Left lung (tissue), 14 donors: ENCODE data around the gene PSMG1. TPM values are rescaled to one million over a fixed set of nuclear protein-coding genes. Genes with fewer than 3 reads are reported as not detected.

Source experiments
- ATAC-seq: fragments of 200-7000 bp; cut with Tn5 transposase; one replicate; pipeline ENCODE4 v1.9.1; 2020; ENCODE audit warnings: moderate library complexity
- DNase-seq, 4 donors: peaks; one replicate each; pipeline ENCODE4 v3.0.0-alpha.2; 2013 to 2020
- H3K27ac ChIP-seq, 2 donors: fragments of 200-600 bp; sonication (generic) in 1 of 2; one replicate each; pipeline versions ENCODE4 v1.5.0 to v1.8.0; 2020 to 2021
- H3K27me3 ChIP-seq, 2 donors: fragments of 200-600 bp; sonication (generic) in 1 of 2; one replicate each; pipeline versions ENCODE4 v1.5.0 to v1.8.0; 2020 to 2021
- H3K36me3 ChIP-seq, 2 donors: fragments of 200-600 bp; sonication (generic) in 1 of 2; one replicate each; pipeline versions ENCODE4 v1.5.0 to v1.8.0; 2020 to 2021
- H3K4me1 ChIP-seq, 2 donors: fragments of 200-600 bp; one replicate each; pipeline ENCODE4 v1.8.0; 2021
- H3K4me3 ChIP-seq, 2 donors: fragments of 200-600 bp; sonication (generic) in 1 of 2; one replicate each; pipeline versions ENCODE4 v1.5.0 to v1.8.0; 2020 to 2021; ENCODE audit warnings: mild to moderate bottlenecking in 1 of 2
- H3K9me3 ChIP-seq, 2 donors: fragments of 200-600 bp; sonication (generic) in 1 of 2; one replicate each; pipeline versions ENCODE4 v1.5.0 to v1.8.0; 2020 to 2021
- CTCF ChIP-seq, 2 donors: fragments of 200-600 bp; sonication (generic) in 1 of 2; IDR thresholded peaks; one replicate each; pipeline versions ENCODE4 v1.5.0 to v1.8.0; 2021; ENCODE audit warnings: antibody characterized with exemption in 2 of 2
- intact Hi-C, 2 donors: fragments of 100-400 bp; cut with DNase I; formaldehyde crosslinking; loops; one replicate each; pipeline versions ENCODE4 v1.11.2 to v1.14.2; 2022
- long read RNA-seq, 12 donors: library from polyadenylated mRNA in 2 of 12; unstranded in 2 of 12; transcript quantifications; one replicate each; pipeline ENCODE4 v2.0.0 and lab custom pipeline, GENCODE V29; 2019 to 2026
- polyA plus RNA-seq, 6 donors: library from polyadenylated mRNA; unstranded; fragments of 120-200 nt; gene quantifications; one replicate each; pipeline ENCODE4 v1.2.1, GENCODE V29; 2013; ENCODE audit not compliant: insufficient read length in 6 of 6
- total RNA-seq, 2 donors: library from RNA; stranded (reverse); fragmentation: NEBNext Ultra II Directional; extraction: Animal tissue kit (Norgen Biotek cat#: 25700); gene quantifications; one replicate each; pipeline ENCODE4 v1.2.1, GENCODE V29; 2021
- donor health status: DM: no; HTN: yes; CAD: no.
- donor health status: DM: no; HTN: no; CAD: no.

The PSMG1 gene, protein sequence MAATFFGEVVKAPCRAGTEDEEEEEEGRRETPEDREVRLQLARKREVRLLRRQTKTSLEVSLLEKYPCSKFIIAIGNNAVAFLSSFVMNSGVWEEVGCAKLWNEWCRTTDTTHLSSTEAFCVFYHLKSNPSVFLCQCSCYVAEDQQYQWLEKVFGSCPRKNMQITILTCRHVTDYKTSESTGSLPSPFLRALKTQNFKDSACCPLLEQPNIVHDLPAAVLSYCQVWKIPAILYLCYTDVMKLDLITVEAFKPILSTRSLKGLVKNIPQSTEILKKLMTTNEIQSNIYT
- total RNA-seq = 10 to 100 TPM; 32.4 to 41.3 TPM
- 10 to 100 TPM; 32.0 to 40.7 (median 35.3) TPM for polyA plus RNA-seq
- long read RNA-seq, donor 1, transcript PSMG1-201 (7 exons, 2,154 nt) = major isoform, 11 of 11 reads
- long read RNA-seq, donor 1, partial matches to known transcripts = 0 of 11 reads
- long read RNA-seq, donor 1, other reads (novel, unspliced or antisense) = 0 of 11 reads
- long read RNA-seq, donor 2, transcript PSMG1-201 (7 exons, 2,154 nt) = major isoform, 9 of 15 reads
- long read RNA-seq, donor 2, partial matches to known transcripts = 0 of 15 reads
- long read RNA-seq, donor 2, other reads (novel, unspliced or antisense) = 0 of 15 reads
- long read RNA-seq, donor 3, transcript PSMG1-201 (7 exons, 2,154 nt) = major isoform, 16 of 18 reads
- long read RNA-seq, donor 3, partial matches to known transcripts = 0 of 18 reads
- long read RNA-seq, donor 3, other reads (novel, unspliced or antisense) = 0 of 18 reads
- long read RNA-seq, donor 4, transcript PSMG1-201 (7 exons, 2,154 nt) = major isoform, 18 of 22 reads
- long read RNA-seq, donor 4, partial matches to known transcripts = 1 of 22 reads
- long read RNA-seq, donor 4, other reads (novel, unspliced or antisense) = 2 of 22 reads
- long read RNA-seq, donor 5, transcript PSMG1-201 (7 exons, 2,154 nt) = major isoform, 10 of 11 reads
- long read RNA-seq, donor 5, partial matches to known transcripts = 0 of 11 reads
- long read RNA-seq, donor 5, other reads (novel, unspliced or antisense) = 0 of 11 reads
- long read RNA-seq, donor 6, transcript PSMG1-201 (7 exons, 2,154 nt) = major isoform, 7 of 8 reads
- long read RNA-seq, donor 6, partial matches to known transcripts = 0 of 8 reads
- long read RNA-seq, donor 6, other reads (novel, unspliced or antisense) = 0 of 8 reads
- long read RNA-seq, donor 7, transcript PSMG1-201 (7 exons, 2,154 nt) = major isoform, 8 of 9 reads
- long read RNA-seq, donor 7, partial matches to known transcripts = 0 of 9 reads
- long read RNA-seq, donor 7, other reads (novel, unspliced or antisense) = 0 of 9 reads
- long read RNA-seq, donor 8, transcript PSMG1-201 (7 exons, 2,154 nt) = major isoform, 11 of 13 reads
- long read RNA-seq, donor 8, partial matches to known transcripts = 0 of 13 reads
- long read RNA-seq, donor 8, other reads (novel, unspliced or antisense) = 0 of 13 reads
- long read RNA-seq, donor 9 = 0 reads
- long read RNA-seq, donor 10, transcript PSMG1-201 (7 exons, 2,154 nt) = major isoform, 19 of 20 reads
- long read RNA-seq, donor 10, partial matches to known transcripts = 0 of 20 reads
- long read RNA-seq, donor 10, other reads (novel, unspliced or antisense) = 0 of 20 reads
- long read RNA-seq, donor 11, transcript PSMG1-201 (7 exons, 2,154 nt) = major isoform, 14 of 24 reads
- long read RNA-seq, donor 11, partial matches to known transcripts = 5 of 24 reads
- long read RNA-seq, donor 11, other reads (novel, unspliced or antisense) = 0 of 24 reads
- long read RNA-seq, donor 12, transcript PSMG1-201 (7 exons, 2,154 nt) = major isoform, 9 of 11 reads
- long read RNA-seq, donor 12, partial matches to known transcripts = 0 of 11 reads
- long read RNA-seq, donor 12, other reads (novel, unspliced or antisense) = 0 of 11 reads

DNA sequence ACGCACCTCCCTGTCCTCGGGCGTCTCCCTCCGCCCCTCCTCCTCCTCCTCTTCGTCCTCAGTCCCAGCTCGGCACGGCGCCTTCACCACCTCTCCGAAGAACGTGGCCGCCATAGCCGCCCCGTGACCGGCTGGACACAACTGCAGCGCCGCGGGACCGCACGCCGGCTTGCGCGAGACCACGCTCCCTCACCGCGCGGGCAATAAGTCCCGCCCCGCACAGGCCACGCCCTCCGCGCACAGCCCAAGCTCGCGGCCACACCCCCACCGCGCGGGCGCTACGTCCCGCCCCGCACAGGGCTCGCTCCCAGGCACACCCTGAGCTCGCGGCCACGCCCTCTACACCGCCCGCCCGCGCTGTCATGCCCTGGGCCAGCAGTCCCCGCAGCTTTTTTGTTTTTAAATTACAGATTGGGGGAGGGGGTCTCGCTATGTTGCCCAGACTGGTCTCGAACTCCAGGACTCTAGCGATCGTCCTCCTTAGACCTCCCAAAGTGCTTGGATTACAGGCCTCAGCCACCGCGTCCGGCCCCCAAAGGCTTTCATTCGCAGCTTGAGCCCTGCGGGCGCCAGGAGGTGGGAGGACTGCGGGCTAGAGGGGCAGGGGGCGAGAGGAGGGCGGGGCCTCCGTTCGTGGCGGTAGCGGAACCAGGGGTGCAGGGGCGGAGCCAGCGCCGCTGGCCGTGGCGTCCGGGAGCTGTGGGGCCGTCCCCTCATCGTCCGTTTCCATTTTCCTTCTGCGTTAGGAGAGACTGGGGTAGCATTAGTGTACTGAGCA, at the start of gene PSMG1:
TSS of gene PSMG1 (minus strand) at position 180 of the 778 bp plus-strand sequence. CDS start at position 114, 66 bp downstream.
- Histone ChIP-seq H3K4me3 (peak within 1 kb of the TSS; percentile 80 to 94), H3K9me3 (no peaks in the 10 kb centered on the region), H3K27me3 (no peaks in the 10 kb centered on the region), H3K4me1 (peaks cover 0 to 22% of the 10 kb centered on the region in 2 donors), H3K36me3 (peaks cover 0 to 16% of the 10 kb centered on the region in 2 donors), H3K27ac (peak within 1 kb of the TSS; percentile 91 to 92)
- intact Hi-C loops = no loop called here
- no peak for TF ChIP-seq CTCF (IDR thresholded peaks at IDR 0.05)
- ATAC-seq = peak; percentile 96
- peak; percentile 90 to 100 (median 96) for DNase-seq

- intact Hi-C loops = no loop called here
Measured at GRCh38 chr21:39232861-39233291, 49.6 kb upstream of the PSMG1 start.

GRCh38 chr21:39224930-39225329, 41.7 kb upstream of the PSMG1 start:
- Histone ChIP-seq H3K27me3 (no peaks in the 10 kb centered on the region), H3K4me1 (no peaks in the 10 kb centered on the region), H3K4me3 (no peak overlapping the region), H3K27ac (no peak overlapping the region), H3K36me3 (peaks cover 0 to 69% of the 10 kb centered on the region in 2 donors), H3K9me3 (no peaks in the 10 kb centered on the region)
- DNase-seq (no peak), ATAC-seq (no peak)
- no peak for TF ChIP-seq CTCF (IDR thresholded peaks at IDR 0.05)
- intact Hi-C loops = no loop called here

More at GRCh38 chr21:39232861-39233291, 49.6 kb upstream of the PSMG1 start:
- H3K4me1 ChIP-seq = no peaks in the 10 kb centered on the region
- no peaks in the 10 kb centered on the region for H3K27me3 ChIP-seq
- no peaks in the 10 kb centered on the region for H3K9me3 ChIP-seq
- H3K4me3 ChIP-seq = no peak overlapping the region
- H3K36me3 ChIP-seq = peaks cover 0 to 78% of the 10 kb centered on the region in 2 donors
- TF ChIP-seq CTCF (IDR thresholded peaks at IDR 0.05) = no peak
- H3K27ac ChIP-seq = peak overlapping the region; percentile 0 to 21
- DNase-seq (peak in 1 of 4 donors; percentile 32), ATAC-seq (peak; percentile 90)
